ENCODE data around the gene TRIM46.
A peak's percentile ranks its signal among the peaks of the same experiment; 100 is the strongest.

TRIM46 gene, protein sequence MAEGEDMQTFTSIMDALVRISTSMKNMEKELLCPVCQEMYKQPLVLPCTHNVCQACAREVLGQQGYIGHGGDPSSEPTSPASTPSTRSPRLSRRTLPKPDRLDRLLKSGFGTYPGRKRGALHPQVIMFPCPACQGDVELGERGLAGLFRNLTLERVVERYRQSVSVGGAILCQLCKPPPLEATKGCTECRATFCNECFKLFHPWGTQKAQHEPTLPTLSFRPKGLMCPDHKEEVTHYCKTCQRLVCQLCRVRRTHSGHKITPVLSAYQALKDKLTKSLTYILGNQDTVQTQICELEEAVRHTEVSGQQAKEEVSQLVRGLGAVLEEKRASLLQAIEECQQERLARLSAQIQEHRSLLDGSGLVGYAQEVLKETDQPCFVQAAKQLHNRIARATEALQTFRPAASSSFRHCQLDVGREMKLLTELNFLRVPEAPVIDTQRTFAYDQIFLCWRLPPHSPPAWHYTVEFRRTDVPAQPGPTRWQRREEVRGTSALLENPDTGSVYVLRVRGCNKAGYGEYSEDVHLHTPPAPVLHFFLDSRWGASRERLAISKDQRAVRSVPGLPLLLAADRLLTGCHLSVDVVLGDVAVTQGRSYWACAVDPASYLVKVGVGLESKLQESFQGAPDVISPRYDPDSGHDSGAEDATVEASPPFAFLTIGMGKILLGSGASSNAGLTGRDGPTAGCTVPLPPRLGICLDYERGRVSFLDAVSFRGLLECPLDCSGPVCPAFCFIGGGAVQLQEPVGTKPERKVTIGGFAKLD

DNA sequence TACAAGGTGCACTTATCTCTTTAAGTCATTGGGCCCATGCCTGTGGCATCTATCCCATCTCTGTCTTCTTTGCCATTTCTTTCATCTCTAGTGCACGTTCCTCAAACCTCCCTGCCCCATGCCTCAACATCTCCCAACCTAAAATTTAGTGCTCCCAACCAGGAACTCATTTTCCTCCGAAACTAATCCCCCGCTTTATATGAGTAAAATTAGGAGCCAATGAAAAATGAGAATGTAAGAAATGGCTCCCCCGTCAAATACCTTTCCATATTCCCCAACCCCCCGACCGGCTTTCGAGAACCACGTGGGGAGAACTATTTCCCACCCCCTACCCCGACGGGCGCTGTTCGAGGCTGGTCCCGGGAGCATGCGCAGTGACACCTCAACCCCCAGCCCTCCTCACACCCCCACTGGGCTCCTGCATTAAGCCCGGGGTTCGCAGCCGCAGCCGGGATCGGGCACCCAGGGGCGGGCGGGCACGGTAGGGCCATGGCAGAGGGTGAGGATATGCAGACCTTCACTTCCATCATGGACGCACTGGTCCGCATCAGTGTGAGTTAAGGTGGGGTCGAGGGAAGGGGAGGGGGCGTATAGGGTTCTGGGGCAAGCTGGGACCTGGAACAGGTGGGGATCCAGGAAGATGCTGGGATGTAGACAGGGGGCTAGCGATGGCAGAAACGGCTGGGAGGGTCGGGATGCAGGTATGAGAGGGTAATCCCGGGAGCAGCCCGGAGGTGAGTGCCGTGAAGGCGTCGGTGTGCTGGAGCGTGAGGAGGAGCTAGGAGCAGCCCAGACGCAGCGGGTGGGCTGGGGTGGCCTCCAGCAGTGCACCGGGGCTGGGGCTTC is at the start of gene TRIM46:
Gene TRIM46, plus strand, starts transcription at position 372 of the 846 bp plus-strand sequence. Its CDS starts 118 bp downstream, at position 490.
- DNase-seq = peak; percentile 77

DNA sequence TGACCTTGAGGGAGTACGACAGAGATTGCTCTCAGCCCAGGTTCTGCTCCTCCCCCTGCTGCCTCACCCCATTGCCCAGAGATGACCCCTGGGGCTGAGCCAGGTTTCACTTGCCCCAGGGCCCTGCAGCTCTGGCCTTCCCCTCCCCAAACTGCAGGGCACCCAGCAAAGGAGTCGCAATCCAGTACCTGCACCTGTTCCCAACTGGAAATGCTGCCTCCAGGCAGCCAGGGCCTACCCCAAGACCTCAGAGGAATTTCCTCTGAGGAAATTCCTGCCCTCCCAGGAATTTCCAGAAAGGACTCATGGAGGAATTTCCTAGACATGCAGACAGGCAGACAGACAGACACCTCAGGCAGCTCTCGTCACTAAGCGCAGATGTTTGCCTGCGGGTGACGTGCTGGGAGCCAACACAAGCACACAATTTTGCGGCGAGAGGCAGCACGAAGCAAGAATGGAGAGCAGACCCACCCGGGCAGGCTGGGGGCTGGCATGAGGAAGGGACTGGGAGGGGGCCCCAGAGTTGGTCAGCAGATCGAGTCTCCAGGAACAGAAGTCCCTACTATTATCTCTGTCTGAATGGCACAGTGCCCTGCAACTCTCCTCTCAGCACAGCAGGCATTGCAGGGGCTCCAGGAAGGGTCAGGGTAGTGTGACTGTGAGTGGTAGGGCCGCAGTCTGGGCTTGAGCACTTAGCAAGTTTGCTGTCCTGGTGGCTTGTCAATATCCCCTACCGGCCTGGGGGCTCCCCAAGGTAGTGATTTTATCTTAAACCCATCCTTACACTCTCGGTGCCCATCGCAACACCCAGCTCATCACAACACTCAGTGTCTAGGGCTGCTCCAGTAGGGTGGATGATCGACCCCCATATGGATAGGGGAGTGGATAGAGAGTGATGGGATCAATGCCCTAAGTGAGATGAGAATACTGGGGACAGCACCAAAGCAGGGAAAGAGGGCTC is 48.9 kb upstream of the TRIM46 start:
- DNase-seq = no peak

DNA sequence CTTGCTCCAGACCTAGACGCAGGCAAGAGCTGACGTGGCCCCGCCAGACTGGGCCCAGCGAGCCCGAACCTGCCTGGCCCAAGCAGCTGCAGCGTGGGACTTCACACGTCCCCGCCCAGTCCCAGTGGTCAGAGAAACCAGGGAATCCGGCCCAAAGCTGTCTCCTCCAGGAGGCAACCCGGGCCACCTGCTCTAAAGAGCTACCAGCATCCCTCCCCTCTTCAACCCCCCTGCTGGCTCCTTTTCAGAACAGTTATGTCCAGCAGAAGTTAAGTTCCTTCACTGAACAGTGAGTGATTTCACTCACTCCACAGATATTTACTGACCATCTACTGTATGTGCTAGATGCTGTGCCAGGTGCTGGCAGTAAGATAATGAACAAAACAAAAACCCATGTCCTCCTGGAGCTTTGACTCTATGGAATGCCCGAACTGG is 48.1 kb upstream of the TRIM46 start:
- DNase-seq = no peak

DNA sequence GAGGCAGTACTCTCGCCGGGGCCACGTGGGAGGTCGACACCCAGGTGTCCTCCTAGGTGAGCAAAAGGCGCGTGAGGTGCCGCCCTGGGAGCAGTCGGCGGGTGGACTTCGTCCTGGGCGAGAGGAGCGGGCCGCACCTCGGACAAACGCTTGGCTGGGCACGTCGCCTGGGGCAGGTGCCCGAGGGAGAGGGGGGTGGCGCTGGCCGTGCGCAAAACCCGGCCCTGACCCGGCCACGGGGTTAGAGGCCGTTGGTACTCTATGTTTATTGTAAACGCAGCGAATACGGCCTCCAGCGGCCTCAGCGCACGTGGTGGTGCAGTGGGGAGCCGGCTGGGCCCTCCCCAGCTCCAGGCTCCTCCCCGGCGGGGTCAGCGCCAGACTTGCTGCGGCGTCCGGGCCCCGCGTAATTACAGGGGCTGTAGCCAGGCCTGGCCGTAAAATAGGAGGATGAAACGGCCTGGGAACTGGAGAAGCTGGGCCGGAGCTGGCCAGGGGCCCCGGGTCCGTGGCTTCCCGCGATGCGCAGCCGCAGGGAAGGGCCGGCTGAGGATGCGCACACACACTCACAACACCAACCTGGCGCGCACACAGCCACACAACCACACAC is 47.6 kb upstream of the TRIM46 start:
- no peak for DNase-seq

DNA sequence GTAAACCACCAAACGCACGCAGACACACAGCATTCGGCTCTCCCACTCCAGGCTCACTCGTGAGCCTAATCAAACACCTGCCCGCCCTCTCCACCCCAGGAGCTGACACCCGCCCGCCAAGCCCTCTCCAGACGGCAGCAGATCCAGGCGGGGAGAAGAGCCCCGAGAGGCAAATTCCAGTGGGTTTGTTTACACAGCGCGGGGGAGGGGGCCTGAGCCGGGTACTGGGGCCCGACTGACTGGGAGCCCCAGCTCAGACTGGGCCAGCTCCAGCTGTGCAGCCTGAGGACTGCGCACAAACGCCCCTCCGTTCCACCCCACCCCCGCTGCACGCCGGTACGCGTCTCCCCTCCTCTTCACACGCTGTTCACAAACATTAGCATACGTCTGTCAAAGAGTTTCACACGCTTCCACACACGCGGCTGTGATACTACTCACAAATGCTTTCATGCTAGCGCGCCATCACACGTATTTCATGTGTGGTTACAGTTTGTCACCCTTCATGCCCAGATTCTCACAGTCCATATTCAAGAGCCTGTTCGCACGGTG is 47.0 kb upstream of the TRIM46 start:
- DNase-seq = peak; percentile 49

DNA sequence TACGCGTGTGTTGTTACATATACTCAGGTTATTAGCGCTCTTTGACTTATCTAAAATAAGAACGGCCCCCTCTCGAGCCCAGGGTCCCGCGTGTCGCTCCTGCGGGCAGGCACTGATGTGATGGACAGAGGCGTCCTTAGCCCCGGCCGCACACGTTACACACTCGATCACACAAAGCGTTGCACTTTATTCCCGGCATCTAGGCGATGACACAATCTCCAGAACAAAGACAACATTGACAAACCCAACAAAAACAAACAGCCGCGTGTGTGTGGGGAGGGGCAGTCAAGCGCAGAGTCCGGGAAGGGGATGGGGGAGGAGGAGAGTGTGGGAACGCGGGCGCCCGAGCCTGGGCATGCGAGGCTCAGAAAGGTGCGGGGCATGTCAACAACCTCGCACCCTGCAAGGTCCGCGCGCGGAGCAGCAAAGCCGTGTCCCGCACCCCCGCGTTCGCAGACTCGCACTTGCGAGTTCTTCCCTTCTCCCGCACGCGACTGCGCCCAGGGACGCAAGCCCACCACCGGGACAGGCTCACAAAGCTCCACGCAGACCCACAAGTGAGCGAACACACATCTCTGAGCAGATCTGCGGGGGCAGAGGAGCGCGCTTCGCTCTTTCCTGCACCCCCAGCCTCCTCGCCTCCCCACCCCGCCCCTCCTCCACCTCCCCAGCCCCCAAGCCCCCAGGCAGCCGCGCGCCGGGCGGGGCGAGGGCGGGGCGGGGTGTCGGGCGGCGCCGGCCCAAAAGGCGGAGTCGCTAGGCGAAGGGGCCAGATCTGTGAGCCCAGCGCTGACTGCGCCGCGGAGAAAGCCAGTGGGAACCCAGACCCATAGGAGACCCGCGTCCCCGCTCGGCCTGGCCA is 46.3 kb upstream of the TRIM46 start, which contains the start of gene EFNA1:
Gene EFNA1, plus strand, starts transcription at position 772 of the 862 bp plus-strand sequence. CDS start 102 bp downstream, outside the sequence.
- no peak for DNase-seq

DNA sequence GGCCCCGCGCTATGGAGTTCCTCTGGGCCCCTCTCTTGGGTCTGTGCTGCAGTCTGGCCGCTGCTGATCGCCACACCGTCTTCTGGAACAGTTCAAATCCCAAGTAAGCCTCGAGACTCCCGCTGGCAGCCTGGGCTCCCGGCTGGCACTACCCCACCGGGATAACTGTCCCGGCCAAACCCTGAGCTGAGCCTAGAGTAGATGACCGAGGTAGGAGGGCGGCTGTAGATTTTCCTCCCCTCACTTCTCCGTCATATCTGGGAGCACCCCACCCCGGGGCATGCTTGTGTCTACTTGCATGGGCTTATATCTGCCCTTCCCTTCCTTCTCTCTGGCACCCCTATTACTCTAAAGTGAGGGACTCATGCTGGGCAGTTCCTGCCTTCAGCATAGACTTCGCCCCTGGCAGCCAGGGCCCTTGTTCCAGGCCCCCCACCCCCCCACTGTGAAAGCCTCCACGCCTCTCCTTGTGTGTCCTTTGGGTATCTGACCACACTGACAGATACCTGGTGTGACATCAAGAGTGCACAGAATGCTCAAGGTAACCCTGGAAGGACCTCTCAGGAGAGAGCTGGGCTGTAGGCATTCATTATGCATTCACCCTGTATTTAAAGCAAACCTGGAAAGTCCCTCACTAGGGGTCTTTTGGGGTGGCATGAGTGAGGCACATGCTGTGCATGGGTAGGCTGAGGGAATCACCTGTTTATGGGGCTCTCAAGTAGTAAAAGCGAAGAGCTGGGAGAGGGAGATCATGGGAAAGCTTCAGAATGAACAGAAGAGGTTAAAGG is 45.5 kb upstream of the TRIM46 start:
- no peak for DNase-seq

DNA sequence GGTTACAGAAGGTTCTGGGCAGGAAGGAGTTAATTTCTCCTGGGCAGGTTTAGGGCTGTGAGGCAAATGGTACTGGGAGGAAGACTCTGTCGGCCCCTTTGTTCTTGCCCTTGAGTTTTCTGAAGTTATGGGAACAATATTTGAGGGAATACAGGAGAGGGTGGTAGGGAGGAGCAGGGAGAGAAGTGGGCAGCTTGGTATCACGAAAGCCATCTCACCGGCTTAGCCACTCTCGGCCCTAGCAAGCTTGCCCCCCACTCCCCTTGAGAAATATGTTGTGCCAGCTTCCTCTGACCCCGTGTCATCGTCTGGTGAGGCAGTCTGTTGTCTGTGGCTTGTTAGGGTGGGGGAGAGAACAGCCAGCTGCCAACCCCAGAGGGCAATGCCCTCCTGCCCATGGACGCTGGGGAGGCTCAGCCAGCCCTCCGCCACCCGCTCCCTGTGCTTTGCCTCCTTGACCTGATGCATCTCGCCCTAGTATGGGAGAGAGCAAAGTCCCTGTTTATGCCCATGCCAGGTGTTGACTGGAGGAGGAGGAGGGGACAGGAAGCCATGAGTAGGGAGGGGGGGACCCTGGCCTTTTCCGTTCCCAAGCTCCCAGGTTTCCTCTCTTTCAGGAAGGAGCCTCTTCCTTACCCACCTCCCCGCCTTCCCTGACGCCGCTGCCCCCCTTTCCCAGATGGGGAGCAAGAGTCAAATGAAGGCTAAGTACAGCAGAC is 44.7 kb upstream of the TRIM46 start:
- no peak for DNase-seq

DNA sequence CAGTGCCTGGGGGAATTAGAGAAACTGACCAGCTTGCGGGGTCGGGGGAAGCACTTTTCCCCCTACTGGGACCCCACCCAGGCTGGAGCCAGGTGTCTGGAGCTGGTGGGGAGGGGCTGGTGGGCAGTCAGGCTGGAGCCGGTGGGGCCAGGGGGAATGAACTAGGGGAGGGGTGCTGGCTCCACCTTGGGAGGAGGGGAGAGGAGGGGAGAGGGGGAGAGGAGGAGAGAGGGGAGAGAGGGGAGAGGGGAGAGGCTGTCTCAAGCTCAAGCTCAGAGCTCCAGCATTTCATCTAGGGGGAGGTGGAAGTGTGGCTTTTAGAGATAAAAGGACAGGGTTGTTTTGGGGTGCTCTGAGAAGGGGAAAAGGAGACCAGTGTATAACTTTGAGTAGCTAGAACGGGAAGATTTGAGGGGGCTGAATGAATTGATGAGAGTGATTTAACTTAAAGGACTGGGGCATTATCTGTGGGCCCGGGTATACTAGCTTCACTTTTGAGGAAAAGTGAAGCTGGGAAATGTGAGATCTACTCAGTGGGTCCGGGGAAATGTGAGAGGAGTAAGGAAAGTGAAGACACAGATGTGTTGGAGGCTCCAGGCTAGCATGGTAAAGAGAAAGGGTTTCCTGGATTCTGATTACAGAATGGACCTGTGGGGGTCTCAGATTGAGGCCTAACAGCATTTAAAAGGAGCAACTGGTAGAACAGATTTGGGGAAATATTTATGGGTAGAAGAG is 43.2 kb upstream of the TRIM46 start:
- no peak for DNase-seq

DNA sequence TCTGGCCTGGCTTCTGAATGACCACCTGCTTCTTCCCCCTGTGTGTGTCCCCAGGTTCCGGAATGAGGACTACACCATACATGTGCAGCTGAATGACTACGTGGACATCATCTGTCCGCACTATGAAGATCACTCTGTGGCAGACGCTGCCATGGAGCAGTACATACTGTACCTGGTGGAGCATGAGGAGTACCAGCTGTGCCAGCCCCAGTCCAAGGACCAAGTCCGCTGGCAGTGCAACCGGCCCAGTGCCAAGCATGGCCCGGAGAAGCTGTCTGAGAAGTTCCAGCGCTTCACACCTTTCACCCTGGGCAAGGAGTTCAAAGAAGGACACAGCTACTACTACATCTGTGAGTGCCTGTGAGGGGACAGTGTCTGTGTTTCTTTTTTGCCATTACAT is 42.4 kb upstream of the TRIM46 start:
- DNase-seq = no peak

DNA sequence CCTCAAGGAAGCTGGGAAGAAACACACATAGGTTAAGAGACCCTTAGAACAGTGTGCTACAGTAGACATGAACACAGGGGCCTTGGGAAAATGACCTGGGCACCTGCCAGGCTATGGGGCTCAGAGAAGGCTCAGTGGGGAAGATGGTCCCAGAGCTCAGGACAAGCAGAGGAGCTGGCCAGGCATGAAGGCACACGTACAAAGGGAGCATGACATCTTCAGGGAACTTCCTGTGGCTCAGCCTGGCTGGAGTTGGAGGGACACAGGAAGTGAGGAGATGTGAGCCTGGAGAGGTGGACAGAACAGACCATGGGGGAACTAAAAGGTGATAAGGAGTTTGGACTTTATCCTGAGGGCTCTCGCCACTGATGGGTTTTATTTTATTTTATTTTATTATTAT is 41.8 kb upstream of the TRIM46 start:
- no peak for DNase-seq

DNA sequence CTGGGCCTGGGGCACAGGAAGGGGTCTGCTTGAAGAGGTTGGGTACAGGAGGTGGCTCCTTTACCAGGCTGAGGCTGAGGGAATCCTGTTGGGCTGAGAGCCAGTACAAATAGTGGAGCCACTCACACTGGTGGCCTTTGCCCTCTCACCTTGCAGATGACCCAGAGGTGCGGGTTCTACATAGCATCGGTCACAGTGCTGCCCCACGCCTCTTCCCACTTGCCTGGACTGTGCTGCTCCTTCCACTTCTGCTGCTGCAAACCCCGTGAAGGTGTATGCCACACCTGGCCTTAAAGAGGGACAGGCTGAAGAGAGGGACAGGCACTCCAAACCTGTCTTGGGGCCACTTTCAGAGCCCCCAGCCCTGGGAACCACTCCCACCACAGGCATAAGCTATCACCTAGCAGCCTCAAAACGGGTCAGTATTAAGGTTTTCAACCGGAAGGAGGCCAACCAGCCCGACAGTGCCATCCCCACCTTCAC is 39.8 kb upstream of the TRIM46 start:
- no peak for DNase-seq

DNA sequence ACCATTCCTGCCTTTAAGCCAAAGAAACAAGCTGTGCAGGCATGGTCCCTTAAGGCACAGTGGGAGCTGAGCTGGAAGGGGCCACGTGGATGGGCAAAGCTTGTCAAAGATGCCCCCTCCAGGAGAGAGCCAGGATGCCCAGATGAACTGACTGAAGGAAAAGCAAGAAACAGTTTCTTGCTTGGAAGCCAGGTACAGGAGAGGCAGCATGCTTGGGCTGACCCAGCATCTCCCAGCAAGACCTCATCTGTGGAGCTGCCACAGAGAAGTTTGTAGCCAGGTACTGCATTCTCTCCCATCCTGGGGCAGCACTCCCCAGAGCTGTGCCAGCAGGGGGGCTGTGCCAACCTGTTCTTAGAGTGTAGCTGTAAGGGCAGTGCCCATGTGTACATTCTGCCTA is 39.3 kb upstream of the TRIM46 start:
- no peak for DNase-seq

DNA sequence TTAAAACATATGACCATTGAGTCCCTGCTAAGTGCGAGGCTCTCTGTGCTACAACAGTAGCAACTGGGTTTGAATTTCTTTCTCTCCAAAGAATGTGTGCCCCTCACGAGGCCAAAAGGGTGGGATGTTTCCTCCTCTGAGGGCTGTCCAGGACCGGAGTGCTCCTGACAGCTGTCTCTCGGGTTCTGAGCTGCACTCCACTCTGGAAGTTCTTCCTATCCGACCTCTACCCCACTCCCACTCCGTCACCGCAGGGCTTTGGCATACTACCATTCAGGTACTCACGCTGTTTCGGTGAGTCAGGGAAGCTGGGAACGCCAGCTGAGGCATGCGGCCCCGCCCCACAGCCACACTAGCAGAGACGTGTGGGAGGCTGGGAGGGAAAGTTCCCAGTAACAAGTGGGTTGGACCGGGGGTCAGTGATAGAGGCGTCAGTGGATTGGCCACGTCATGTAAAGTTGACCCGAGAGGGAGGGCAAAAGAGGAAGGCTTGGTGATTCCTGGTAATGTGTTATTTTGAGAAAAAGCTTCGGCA is 38.7 kb upstream of the TRIM46 start:
- DNase-seq = peak; percentile 62

DNA sequence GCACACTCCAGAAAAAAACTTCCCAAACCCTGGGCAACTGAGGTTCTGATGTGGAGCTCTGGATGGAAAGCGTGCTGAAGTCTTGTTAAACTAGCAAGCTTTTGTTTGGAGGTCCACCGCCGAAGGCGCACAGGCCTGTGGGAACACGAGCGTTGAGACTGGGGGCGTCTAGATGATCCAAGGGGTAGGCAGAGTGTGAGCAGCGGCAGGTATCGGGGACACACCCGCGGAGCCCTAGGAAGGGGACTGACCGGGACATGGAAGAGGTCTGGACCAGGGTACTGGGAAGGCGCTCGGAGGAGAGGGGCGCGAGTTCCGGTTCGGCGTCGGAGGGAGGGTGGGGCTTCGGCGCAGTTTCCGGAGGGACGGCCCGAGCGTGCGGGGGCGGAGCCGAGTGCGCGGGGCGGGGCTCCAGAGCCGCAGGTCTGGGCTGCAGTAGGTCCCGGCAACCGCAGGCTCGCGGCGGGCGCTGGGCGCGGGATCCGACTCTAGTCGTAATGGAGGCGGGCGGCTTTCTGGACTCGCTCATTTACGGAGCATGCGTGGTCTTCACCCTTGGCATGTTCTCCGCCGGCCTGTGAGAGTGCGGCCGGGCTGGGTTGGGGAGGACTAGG is 38.1 kb upstream of the TRIM46 start, which contains the start of gene SLC50A1:
Gene SLC50A1, plus strand, starts transcription at position 438 of the 614 bp plus-strand sequence. Its CDS starts 60 bp downstream, at position 498.
- DNase-seq = peak; percentile 93

DNA sequence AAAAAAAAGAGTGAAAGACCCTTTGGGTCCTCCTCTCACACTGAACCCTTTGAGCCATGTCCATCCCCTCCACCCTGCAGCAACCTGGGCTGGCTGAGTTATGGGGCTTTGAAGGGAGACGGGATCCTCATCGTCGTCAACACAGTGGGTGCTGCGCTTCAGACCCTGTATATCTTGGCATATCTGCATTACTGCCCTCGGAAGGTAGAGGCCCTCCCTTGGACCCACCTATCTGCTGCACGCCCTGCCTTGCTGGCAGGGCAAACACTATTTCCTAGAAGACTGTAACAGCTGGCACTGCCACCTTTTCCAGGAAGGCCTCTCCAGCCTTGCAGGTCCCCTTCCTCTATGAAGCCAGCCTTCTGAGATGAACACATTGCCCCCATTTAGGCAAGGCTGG is 36.9 kb upstream of the TRIM46 start:
- no peak for DNase-seq
